Thoracic aorta (tissue), 2 donors: ENCODE data around the gene MRPS34. TPM values are rescaled to one million over a fixed set of nuclear protein-coding genes. Genes with fewer than 3 reads are reported as not detected.

Experiments
- ATAC-seq: fragments of 150-250 bp; one replicate; pipeline ENCODE4 v1.8.0; 2017; ENCODE audit warnings: low read depth; ENCODE audit not compliant: insufficient number of reproducible peaks, low FRiP score
- DNase-seq: peaks from one replicate; pipeline ENCODE4 v3.0.0-alpha.2; 2020; ENCODE audit warnings: low spot score
- H3K27ac ChIP-seq, 2 donors: fragments of 200-600 bp; sonication (generic); 1 replicate in 1 of 2; 2 replicates in 1 of 2; pipeline ENCODE4 v1.5.1; 2016; ENCODE audit warnings: mild to moderate bottlenecking in 2 of 2, moderate library complexity in 2 of 2
- H3K27me3 ChIP-seq: fragments of 200-600 bp; sonication (generic); replicated peaks from 2 replicates; pipeline ENCODE4 v1.6.0; 2016; ENCODE audit warnings: mild to moderate bottlenecking; ENCODE audit not compliant: insufficient read depth
- H3K36me3 ChIP-seq: fragments of 200-600 bp; sonication (generic); one replicate; pipeline ENCODE4 v1.5.1; 2016
- H3K4me1 ChIP-seq, 2 donors: fragments of 200-600 bp; sonication (generic); 1 replicate in 1 of 2; 2 replicates in 1 of 2; pipeline versions ENCODE4 v1.5.1 to v1.6.0; 2016; ENCODE audit warnings: low read depth in 2 of 2, mild to moderate bottlenecking in 1 of 2; ENCODE audit not compliant: control insufficient read depth in 1 of 2
- H3K4me3 ChIP-seq: fragments of 200-600 bp; sonication (generic); 2 replicates; pipeline ENCODE4 v1.5.1; 2016; ENCODE audit warnings: mild to moderate bottlenecking
- H3K9me3 ChIP-seq: fragments of 200-600 bp; sonication (generic); 2 replicates; pipeline ENCODE4 v1.5.1; 2016
- total RNA-seq, 2 donors: library from RNA; depleted of rRNA; stranded (reverse); fragments of >200 nt; gene quantifications; one replicate each; pipeline versions ENCODE4 v1.1.0 to v1.2.3, GENCODE V29; 2016
- TF ChIP-seq, protein P1 (sequence below): fragments of 200-600 bp; sonication (generic); IDR thresholded peaks from one replicate; pipeline ENCODE4 v1.5.1; 2019; ENCODE audit warnings: antibody characterized with exemption

MRPS34 gene
- total RNA-seq, 2 donors from 2014 or later = 36.9 to 48.3 TPM

DNA sequence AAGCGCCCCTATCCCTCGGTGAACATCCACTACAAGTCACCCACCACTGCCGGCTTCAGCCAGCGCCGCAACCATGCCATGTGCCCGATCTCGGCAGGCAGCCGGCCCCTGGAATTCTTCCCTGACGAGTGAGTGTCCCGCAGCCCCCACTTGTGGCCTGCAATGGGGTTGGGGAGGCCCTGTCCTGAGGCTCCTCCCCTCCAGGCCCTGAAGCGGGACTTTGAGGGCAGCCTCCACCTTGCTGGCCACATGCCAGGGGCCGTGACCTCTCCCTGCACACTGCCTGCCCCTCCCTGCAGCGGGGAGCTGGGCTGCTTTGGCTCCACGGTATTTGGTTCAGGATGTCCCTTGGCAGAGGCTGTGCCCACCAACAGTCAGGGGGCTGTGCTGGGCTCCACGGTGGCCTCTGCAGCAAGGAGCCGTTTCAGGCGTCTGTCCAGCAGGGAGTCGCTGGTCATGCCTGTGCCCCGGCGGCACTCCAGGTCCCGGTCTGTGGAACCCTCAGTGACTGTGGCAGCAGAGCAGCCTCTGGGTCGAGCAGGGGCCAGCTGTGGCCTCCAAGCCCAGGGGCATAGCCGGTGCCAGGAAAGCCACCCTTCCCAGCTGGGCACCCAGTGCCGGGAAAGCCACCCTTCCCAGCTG is 9.9 kb downstream of the MRPS34 start:
- no peaks in the 10 kb centered on the region for H3K4me1 ChIP-seq
- no peak overlapping the region for H3K27ac ChIP-seq

DNA sequence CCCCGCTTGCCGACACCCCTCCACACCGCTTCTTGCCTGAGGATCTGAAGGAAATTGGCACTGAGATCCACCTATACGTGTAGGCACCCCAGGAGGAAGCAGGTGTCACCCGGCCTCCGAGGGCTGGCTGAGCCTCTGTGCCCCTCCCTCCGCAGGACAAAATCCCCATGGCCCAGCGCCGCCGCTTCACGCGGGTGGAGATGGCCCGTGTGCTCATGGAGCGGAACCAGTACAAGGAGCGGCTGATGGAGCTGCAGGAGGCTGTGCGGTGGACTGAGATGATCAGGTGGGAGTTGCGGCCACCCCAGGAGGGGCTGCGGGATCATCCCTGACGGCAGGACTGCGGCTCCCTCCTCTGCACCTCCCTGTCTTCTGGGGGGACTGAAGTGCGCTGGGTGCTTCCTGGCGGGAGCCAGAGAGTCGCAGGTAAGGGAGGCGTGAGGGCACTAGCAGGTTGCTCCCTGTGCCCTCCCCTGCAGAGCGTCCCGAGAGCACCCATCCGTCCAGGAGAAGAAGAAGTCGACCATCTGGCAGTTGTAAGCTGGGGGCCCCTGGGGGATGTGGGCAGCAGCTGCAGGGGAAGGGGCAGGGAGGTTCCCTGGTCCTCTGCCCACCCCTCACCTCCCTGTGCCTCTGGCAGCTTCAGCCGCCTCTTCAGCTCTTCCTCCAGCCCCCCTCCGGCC is 10.6 kb downstream of the MRPS34 start:
- Histone ChIP-seq H3K27ac (no peak overlapping the region), H3K9me3 (no peaks in the 10 kb centered on the region), H3K4me1 (no peaks in the 10 kb centered on the region), H3K36me3 (peaks cover 63% of the 10 kb centered on the region), H3K27me3 (no peaks in the 10 kb centered on the region), H3K4me3 (no peak overlapping the region)
- no peak for DNase-seq
- TF ChIP-seq, protein P1, sequence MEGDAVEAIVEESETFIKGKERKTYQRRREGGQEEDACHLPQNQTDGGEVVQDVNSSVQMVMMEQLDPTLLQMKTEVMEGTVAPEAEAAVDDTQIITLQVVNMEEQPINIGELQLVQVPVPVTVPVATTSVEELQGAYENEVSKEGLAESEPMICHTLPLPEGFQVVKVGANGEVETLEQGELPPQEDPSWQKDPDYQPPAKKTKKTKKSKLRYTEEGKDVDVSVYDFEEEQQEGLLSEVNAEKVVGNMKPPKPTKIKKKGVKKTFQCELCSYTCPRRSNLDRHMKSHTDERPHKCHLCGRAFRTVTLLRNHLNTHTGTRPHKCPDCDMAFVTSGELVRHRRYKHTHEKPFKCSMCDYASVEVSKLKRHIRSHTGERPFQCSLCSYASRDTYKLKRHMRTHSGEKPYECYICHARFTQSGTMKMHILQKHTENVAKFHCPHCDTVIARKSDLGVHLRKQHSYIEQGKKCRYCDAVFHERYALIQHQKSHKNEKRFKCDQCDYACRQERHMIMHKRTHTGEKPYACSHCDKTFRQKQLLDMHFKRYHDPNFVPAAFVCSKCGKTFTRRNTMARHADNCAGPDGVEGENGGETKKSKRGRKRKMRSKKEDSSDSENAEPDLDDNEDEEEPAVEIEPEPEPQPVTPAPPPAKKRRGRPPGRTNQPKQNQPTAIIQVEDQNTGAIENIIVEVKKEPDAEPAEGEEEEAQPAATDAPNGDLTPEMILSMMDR = no peak
- no peak for ATAC-seq

More for the DNA sequence above, 9.9 kb downstream of the MRPS34 start:
- TF ChIP-seq, protein P1 = no peak
- no peak overlapping the region for H3K4me3 ChIP-seq
- DNase-seq (no peak), ATAC-seq (no peak)
- no peaks in the 10 kb centered on the region for H3K9me3 ChIP-seq
- H3K27me3 ChIP-seq = no peaks in the 10 kb centered on the region
- H3K36me3 ChIP-seq = peaks cover 64% of the 10 kb centered on the region

GRCh38 chr16:1761751-1762150 is 11.2 kb downstream of the MRPS34 start:
- no peaks in the 10 kb centered on the region for H3K27me3 ChIP-seq
- no peaks in the 10 kb centered on the region for H3K9me3 ChIP-seq
- DNase-seq = no peak
- no peak overlapping the region for H3K27ac ChIP-seq
- no peak for ATAC-seq
- peaks cover 61% of the 10 kb centered on the region for H3K36me3 ChIP-seq
- no peaks in the 10 kb centered on the region for H3K4me1 ChIP-seq
- TF ChIP-seq, protein P1 = no peak
- H3K4me3 ChIP-seq = no peak overlapping the region

DNA sequence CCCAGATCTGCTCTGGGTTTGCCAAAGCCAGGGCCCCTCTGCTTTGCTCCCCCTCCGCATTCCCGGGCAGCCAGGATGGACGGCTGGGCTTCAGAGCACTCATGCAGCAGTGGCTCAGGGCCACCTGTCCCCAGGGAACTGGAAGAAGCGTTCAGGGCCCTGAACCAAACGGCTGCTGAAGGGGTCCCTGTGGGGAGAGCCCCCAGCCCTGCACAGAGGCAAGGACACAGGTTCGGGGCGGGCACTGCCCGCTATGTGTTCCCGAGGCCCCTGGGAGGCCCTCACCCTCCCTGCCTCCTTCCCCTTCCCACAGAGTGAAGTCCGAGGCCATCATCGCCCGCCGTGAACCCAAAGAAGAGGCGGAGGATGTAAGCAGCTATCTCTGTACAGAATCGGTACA is 12.0 kb downstream of the MRPS34 start:
- Histone ChIP-seq H3K36me3 (peaks cover 67% of the 10 kb centered on the region), H3K27ac (no peak overlapping the region), H3K4me1 (no peaks in the 10 kb centered on the region), H3K9me3 (no peaks in the 10 kb centered on the region), H3K27me3 (no peaks in the 10 kb centered on the region), H3K4me3 (no peak overlapping the region)
- TF ChIP-seq, protein P1 = no peak
- no peak for DNase-seq
- no peak for ATAC-seq

GRCh38 chr16:1759511-1759910 is 13.4 kb downstream of the MRPS34 start:
- ATAC-seq (no peak), DNase-seq (no peak)
- Histone ChIP-seq H3K27ac (no peak overlapping the region), H3K27me3 (no peaks in the 10 kb centered on the region), H3K4me3 (no peak overlapping the region), H3K36me3 (peaks cover 55% of the 10 kb centered on the region), H3K4me1 (no peaks in the 10 kb centered on the region), H3K9me3 (no peaks in the 10 kb centered on the region)
- TF ChIP-seq, protein P1 = no peak
